Forelimb muscle (tissue), 1 donor: ENCODE measurements around the gene CHDH. TPM values are rescaled to one million over a fixed set of nuclear protein-coding genes. Genes with fewer than 3 reads are reported as not detected.

Experiments used
- polyA plus RNA-seq: library from polyadenylated mRNA; unstranded; fragments of 120-200 nt; gene quantifications from one replicate; pipeline ENCODE4 v1.2.1, GENCODE V29; 2013; ENCODE audit not compliant: insufficient read length

The CHDH gene
- polyA plus RNA-seq, 1 donor = 1.00 TPM

Other genes with a start within 250 kb of the CHDH start
- gene IL17RB, start 149 bp upstream of the CHDH start, polyA plus RNA-seq = 3.9 TPM
- gene ACTR8, start 35.7 kb upstream of the CHDH start, polyA plus RNA-seq = 24.6 TPM
- gene SELENOK, start 45.4 kb upstream of the CHDH start, polyA plus RNA-seq = 41.8 TPM